Activated T-cell treated with anti-CD3 and anti-CD28 coated beads, Interleukin-2, amount 50 U/mL, for 24 hours (primary cell): ENCODE data around the gene ARHGAP6.

Source experiments
- DNase-seq: peaks from one replicate; pipeline ENCODE4 v3.0.0-alpha.2; 2020
- H3K27ac Mint-ChIP-seq: 2 replicates; pipeline ENCODE4 v1.8.0; 2020; ENCODE audit warnings: mild to moderate bottlenecking, mixed read lengths
- H3K27me3 Mint-ChIP-seq: 2 replicates; pipeline ENCODE4 v1.8.0; 2020; ENCODE audit warnings: mixed read lengths
- H3K36me3 Mint-ChIP-seq: 2 replicates; pipeline ENCODE4 v1.8.0; 2020; ENCODE audit warnings: low read depth, mixed read lengths
- H3K4me1 Mint-ChIP-seq: 2 replicates; pipeline ENCODE4 v1.8.0; 2020; ENCODE audit warnings: low read depth, mixed read lengths
- H3K4me3 Mint-ChIP-seq: 2 replicates; pipeline ENCODE4 v1.8.0; 2020; ENCODE audit warnings: mild to moderate bottlenecking, moderate library complexity, mixed read lengths
- H3K9me3 Mint-ChIP-seq: 2 replicates; pipeline ENCODE4 v1.8.0; 2020; ENCODE audit warnings: mixed read lengths

Gene ARHGAP6

GRCh38 chrX:11412715-11413623 lies 252.8 kb downstream of the ARHGAP6 start:
- no peaks in the 10 kb centered on the region for H3K9me3 Mint-ChIP-seq
- H3K4me3 Mint-ChIP-seq = no peak overlapping the region
- no peaks in the 10 kb centered on the region for H3K36me3 Mint-ChIP-seq
- H3K27ac Mint-ChIP-seq = no peak overlapping the region
- no peak for DNase-seq
- H3K27me3 Mint-ChIP-seq = peaks cover 42% of the 10 kb centered on the region
- no peaks in the 10 kb centered on the region for H3K4me1 Mint-ChIP-seq

- Mint-ChIP-seq H3K4me1 (no peaks in the 10 kb centered on the region), H3K4me3 (no peak overlapping the region), H3K27me3 (peaks cover 37% of the 10 kb centered on the region), H3K27ac (no peak overlapping the region), H3K9me3 (no peaks in the 10 kb centered on the region), H3K36me3 (no peaks in the 10 kb centered on the region)
- no peak for DNase-seq
Observed at GRCh38 chrX:11409957-11410356, 255.8 kb downstream of the ARHGAP6 start.

- Mint-ChIP-seq H3K27ac (no peak overlapping the region), H3K4me3 (no peak overlapping the region), H3K36me3 (no peaks in the 10 kb centered on the region), H3K27me3 (peaks cover 35% of the 10 kb centered on the region), H3K4me1 (no peaks in the 10 kb centered on the region), H3K9me3 (no peaks in the 10 kb centered on the region)
- no peak for DNase-seq
Observed at GRCh38 chrX:11408783-11409182, 256.9 kb downstream of the ARHGAP6 start.

GRCh38 chrX:11408109-11408405 lies 257.7 kb downstream of the ARHGAP6 start:
- Mint-ChIP-seq H3K4me3 (no peak overlapping the region), H3K27ac (no peak overlapping the region), H3K9me3 (no peaks in the 10 kb centered on the region), H3K4me1 (no peaks in the 10 kb centered on the region), H3K27me3 (peaks cover 33% of the 10 kb centered on the region), H3K36me3 (no peaks in the 10 kb centered on the region)
- DNase-seq = no peak

GRCh38 chrX:11407331-11408108 lies 258.2 kb downstream of the ARHGAP6 start:
- Mint-ChIP-seq H3K27me3 (peaks cover 31% of the 10 kb centered on the region), H3K9me3 (no peaks in the 10 kb centered on the region), H3K4me1 (no peaks in the 10 kb centered on the region), H3K27ac (no peak overlapping the region), H3K36me3 (no peaks in the 10 kb centered on the region), H3K4me3 (no peak overlapping the region)
- no peak for DNase-seq

- no peaks in the 10 kb centered on the region for H3K9me3 Mint-ChIP-seq
- no peak overlapping the region for H3K4me3 Mint-ChIP-seq
- H3K36me3 Mint-ChIP-seq = no peaks in the 10 kb centered on the region
- H3K27me3 Mint-ChIP-seq = peaks cover 35% of the 10 kb centered on the region
- no peak for DNase-seq
- no peaks in the 10 kb centered on the region for H3K4me1 Mint-ChIP-seq
- H3K27ac Mint-ChIP-seq = no peak overlapping the region
Observed at GRCh38 chrX:11406109-11406765, 259.5 kb downstream of the ARHGAP6 start.

GRCh38 chrX:11403631-11404030 lies 262.1 kb downstream of the ARHGAP6 start:
- Mint-ChIP-seq H3K27ac (no peak overlapping the region), H3K9me3 (no peaks in the 10 kb centered on the region), H3K27me3 (peaks cover 36% of the 10 kb centered on the region), H3K36me3 (no peaks in the 10 kb centered on the region), H3K4me1 (no peaks in the 10 kb centered on the region), H3K4me3 (no peak overlapping the region)
- no peak for DNase-seq

- no peak for DNase-seq
- Mint-ChIP-seq H3K9me3 (no peaks in the 10 kb centered on the region), H3K4me1 (no peaks in the 10 kb centered on the region), H3K36me3 (no peaks in the 10 kb centered on the region), H3K27me3 (peaks cover 29% of the 10 kb centered on the region), H3K27ac (no peak overlapping the region), H3K4me3 (no peak overlapping the region)
Observed at GRCh38 chrX:11401966-11402365, 263.8 kb downstream of the ARHGAP6 start.

GRCh38 chrX:11399489-11400094 lies 266.1 kb downstream of the ARHGAP6 start:
- H3K27me3 Mint-ChIP-seq = peaks cover 29% of the 10 kb centered on the region
- no peak overlapping the region for H3K27ac Mint-ChIP-seq
- no peak overlapping the region for H3K4me3 Mint-ChIP-seq
- H3K9me3 Mint-ChIP-seq = no peaks in the 10 kb centered on the region
- no peak for DNase-seq
- no peaks in the 10 kb centered on the region for H3K4me1 Mint-ChIP-seq
- H3K36me3 Mint-ChIP-seq = no peaks in the 10 kb centered on the region

- H3K36me3 Mint-ChIP-seq = no peaks in the 10 kb centered on the region
- no peak overlapping the region for H3K27ac Mint-ChIP-seq
- peaks cover 29% of the 10 kb centered on the region for H3K27me3 Mint-ChIP-seq
- H3K4me3 Mint-ChIP-seq = no peak overlapping the region
- DNase-seq = no peak
- no peaks in the 10 kb centered on the region for H3K9me3 Mint-ChIP-seq
- H3K4me1 Mint-ChIP-seq = no peaks in the 10 kb centered on the region
Observed at GRCh38 chrX:11398785-11399184, 266.9 kb downstream of the ARHGAP6 start.

- Mint-ChIP-seq H3K9me3 (no peaks in the 10 kb centered on the region), H3K27ac (no peak overlapping the region), H3K36me3 (no peaks in the 10 kb centered on the region), H3K4me3 (no peak overlapping the region), H3K4me1 (no peaks in the 10 kb centered on the region), H3K27me3 (peaks cover 28% of the 10 kb centered on the region)
- DNase-seq = no peak
Observed at GRCh38 chrX:11398139-11398538, 267.6 kb downstream of the ARHGAP6 start.

GRCh38 chrX:11397680-11398079 lies 268.0 kb downstream of the ARHGAP6 start:
- H3K4me3 Mint-ChIP-seq = no peak overlapping the region
- no peaks in the 10 kb centered on the region for H3K36me3 Mint-ChIP-seq
- no peak for DNase-seq
- peaks cover 24% of the 10 kb centered on the region for H3K27me3 Mint-ChIP-seq
- no peaks in the 10 kb centered on the region for H3K4me1 Mint-ChIP-seq
- no peaks in the 10 kb centered on the region for H3K9me3 Mint-ChIP-seq
- H3K27ac Mint-ChIP-seq = no peak overlapping the region

GRCh38 chrX:11395859-11396258 lies 269.9 kb downstream of the ARHGAP6 start:
- DNase-seq = no peak
- Mint-ChIP-seq H3K4me1 (no peaks in the 10 kb centered on the region), H3K36me3 (no peaks in the 10 kb centered on the region), H3K9me3 (no peaks in the 10 kb centered on the region), H3K4me3 (no peak overlapping the region), H3K27ac (no peak overlapping the region), H3K27me3 (peaks cover 16% of the 10 kb centered on the region)

GRCh38 chrX:11393949-11394654 lies 271.6 kb downstream of the ARHGAP6 start:
- H3K27me3 Mint-ChIP-seq = peaks cover 7% of the 10 kb centered on the region

More at GRCh38 chrX:11393949-11394654, 271.6 kb downstream of the ARHGAP6 start:
- H3K27ac Mint-ChIP-seq = no peak overlapping the region
- H3K4me3 Mint-ChIP-seq = no peak overlapping the region
- DNase-seq = no peak
- H3K36me3 Mint-ChIP-seq = no peaks in the 10 kb centered on the region
- H3K4me1 Mint-ChIP-seq = no peaks in the 10 kb centered on the region
- no peaks in the 10 kb centered on the region for H3K9me3 Mint-ChIP-seq
